Effector memory CD8-positive, alpha-beta T cell (primary cell): Measurements from ENCODE around the gene BACH1.
"Not testable (repeated sequence)": the region's sequence is repeated elsewhere in the genome, so short reads cannot be mapped to it uniquely, and the experiment has no call there.

Experiments
- ATAC-seq: fragments of 150-1000 bp; cut with Tn5 transposase; replicated peaks from 2 replicates; pipeline ENCODE4 v1.10.0; 2021; ENCODE audit warnings: mild to moderate bottlenecking, moderate library complexity
- DNase-seq, 3 experiments: peaks; one replicate each; pipeline ENCODE4 v3.0.0; 2021
- H3K27ac Mint-ChIP-seq, 2 donors: one replicate each; pipeline ENCODE4 v1.8.0; 2022; ENCODE audit warnings: mild to moderate bottlenecking in 2 of 2, mixed read lengths in 2 of 2, moderate library complexity in 2 of 2
- H3K27me3 Mint-ChIP-seq, 2 donors: one replicate each; pipeline ENCODE4 v1.8.0; 2022; ENCODE audit warnings: mixed read lengths in 2 of 2
- H3K36me3 Mint-ChIP-seq: one replicate; pipeline ENCODE4 v1.8.0; 2022; ENCODE audit warnings: mild to moderate bottlenecking, moderate library complexity, mixed read lengths; ENCODE audit not compliant: insufficient read depth
- H3K4me1 Mint-ChIP-seq, 2 donors: one replicate each; pipeline ENCODE4 v1.8.0; 2022; ENCODE audit warnings: low read depth in 2 of 2, mixed read lengths in 2 of 2
- H3K4me3 Mint-ChIP-seq, 2 donors: one replicate each; pipeline ENCODE4 v1.8.0; 2022; ENCODE audit warnings: mild to moderate bottlenecking in 2 of 2, mixed read lengths in 2 of 2, moderate library complexity in 2 of 2
- H3K9me3 Mint-ChIP-seq, 2 donors: one replicate each; pipeline ENCODE4 v1.8.0; 2022; ENCODE audit warnings: mixed read lengths in 2 of 2

BACH1 gene

DNA sequence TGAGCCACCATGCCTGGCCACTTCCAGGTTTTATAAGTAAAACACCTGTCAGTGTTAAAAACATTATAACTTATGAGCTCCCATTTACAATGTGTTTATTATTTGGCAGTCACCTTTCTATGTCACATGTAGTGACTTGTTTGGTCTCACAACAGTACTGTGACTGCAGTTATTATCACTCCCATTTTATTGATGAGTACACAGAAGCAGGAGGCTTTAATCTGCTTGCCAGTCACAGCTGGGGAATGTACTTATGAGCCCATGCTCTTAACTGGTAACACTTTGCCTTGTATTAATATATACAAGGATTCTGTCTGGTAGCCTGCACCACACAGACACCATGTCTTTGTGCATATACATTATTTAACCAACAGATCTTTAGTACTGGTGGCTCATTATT, 31.1 kb upstream of the BACH1 start:
- H3K36me3 Mint-ChIP-seq: no peaks in the 10 kb centered on the region
- no peak for ATAC-seq
- H3K27ac Mint-ChIP-seq: no peak overlapping the region
- no peaks in the 10 kb centered on the region for H3K4me1 Mint-ChIP-seq
- H3K9me3 Mint-ChIP-seq: no peaks in the 10 kb centered on the region
- peaks cover 3 to 20% of the 10 kb centered on the region in 2 donors for H3K27me3 Mint-ChIP-seq
- DNase-seq: no peak
- no peak overlapping the region for H3K4me3 Mint-ChIP-seq

DNA sequence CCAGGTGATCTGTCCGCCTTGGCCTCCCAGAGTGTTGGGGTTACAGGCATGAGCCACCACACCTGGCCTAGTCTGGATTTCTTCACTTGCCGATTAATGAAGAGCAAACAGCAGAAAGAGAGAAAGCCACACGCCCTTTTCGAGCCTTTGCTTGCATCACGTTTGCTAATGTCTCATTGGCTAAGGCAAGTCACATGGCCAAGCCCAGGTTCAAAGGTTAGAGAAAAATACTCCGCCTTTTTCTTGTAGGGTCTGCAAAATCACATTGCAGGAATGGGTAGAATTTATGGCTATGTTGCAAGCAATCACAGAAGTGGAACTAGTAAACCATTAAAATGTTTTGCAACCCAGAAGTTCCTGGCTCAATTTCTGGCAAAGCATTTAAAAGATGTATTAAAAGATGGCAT, 26.8 kb upstream of the BACH1 start:
- no peak overlapping the region for H3K4me3 Mint-ChIP-seq
- H3K9me3 Mint-ChIP-seq: no peaks in the 10 kb centered on the region
- peaks cover 6 to 25% of the 10 kb centered on the region in 2 donors for H3K27me3 Mint-ChIP-seq
- H3K36me3 Mint-ChIP-seq: no peaks in the 10 kb centered on the region
- ATAC-seq (no peak), DNase-seq (no peak)
- H3K4me1 Mint-ChIP-seq: no peaks in the 10 kb centered on the region
- no peak overlapping the region for H3K27ac Mint-ChIP-seq

DNA sequence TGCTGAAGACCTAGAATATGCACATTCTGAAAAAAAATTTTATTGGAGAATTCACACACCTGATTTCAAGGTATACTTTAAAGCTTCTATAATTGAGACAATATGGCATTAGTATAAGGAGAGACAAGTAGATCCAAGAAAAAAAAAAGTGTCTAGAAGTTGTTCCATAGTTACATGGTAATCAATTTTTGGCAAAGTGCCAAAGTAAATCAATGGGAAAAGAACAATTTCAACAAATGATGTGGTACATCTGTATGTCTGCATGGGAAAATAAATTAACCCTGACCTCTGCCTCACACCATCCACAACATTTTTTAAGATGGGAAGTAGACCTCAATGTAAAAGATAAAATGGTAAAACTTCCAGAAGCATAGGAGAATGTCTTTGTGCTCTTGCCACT, 21.3 kb upstream of the BACH1 start:
- Mint-ChIP-seq H3K4me3 (no peak overlapping the region), H3K27me3 (peaks cover 24 to 25% of the 10 kb centered on the region in 2 donors), H3K36me3 (no peaks in the 10 kb centered on the region), H3K4me1 (no peaks in the 10 kb centered on the region), H3K9me3 (no peaks in the 10 kb centered on the region), H3K27ac (no peak overlapping the region)
- DNase-seq (no peak), ATAC-seq (no peak)

DNA sequence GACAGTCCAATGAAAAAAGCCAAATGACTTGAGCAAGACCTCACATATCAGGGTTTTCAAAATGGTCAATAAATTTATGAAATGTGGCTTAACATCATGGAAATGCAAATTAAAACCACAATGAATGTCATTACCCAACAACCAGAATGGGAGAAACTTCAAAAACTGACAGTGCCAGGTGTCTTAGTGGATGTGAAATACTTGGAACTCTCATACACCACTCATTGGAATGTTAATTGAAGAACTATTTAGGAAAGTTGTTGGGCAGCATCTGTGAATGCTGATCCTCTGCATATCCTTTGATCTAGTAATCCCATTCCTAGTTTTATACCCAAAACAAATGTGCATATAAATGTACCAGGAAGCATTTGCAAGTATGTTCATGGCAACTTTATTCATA, 19.2 kb upstream of the BACH1 start:
- peaks cover 24 to 25% of the 10 kb centered on the region in 2 donors for H3K27me3 Mint-ChIP-seq
- H3K4me3 Mint-ChIP-seq: no peak overlapping the region
- no peaks in the 10 kb centered on the region for H3K36me3 Mint-ChIP-seq
- no peaks in the 10 kb centered on the region for H3K9me3 Mint-ChIP-seq
- ATAC-seq (no peak), DNase-seq (no peak)
- no peak overlapping the region for H3K27ac Mint-ChIP-seq
- no peaks in the 10 kb centered on the region for H3K4me1 Mint-ChIP-seq

DNA sequence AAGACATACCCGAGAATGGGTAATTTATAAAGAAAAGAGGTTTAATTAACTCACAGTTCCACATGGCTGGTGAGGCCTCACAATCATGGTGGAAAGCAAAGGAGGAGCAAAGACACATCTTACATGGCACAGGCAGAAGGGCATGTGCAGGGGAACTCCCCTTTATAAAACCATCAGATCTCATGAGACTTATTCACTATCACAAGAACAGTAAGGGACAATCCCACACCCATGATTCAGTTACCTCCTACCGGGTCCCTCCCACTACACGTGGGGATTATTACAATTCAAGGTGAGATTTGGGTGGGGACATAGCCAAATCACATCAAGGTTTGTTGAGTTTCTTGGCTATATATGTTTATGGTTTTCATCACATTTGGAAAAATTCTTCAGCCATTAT, 16.9 kb upstream of the BACH1 start:
- not testable (repeated sequence) for H3K4me3 Mint-ChIP-seq, H3K4me1 Mint-ChIP-seq, H3K36me3 Mint-ChIP-seq, ATAC-seq, H3K27ac Mint-ChIP-seq, H3K9me3 Mint-ChIP-seq, DNase-seq
- H3K27me3 Mint-ChIP-seq: peaks cover 19 to 31% of the 10 kb centered on the region in 2 donors

DNA sequence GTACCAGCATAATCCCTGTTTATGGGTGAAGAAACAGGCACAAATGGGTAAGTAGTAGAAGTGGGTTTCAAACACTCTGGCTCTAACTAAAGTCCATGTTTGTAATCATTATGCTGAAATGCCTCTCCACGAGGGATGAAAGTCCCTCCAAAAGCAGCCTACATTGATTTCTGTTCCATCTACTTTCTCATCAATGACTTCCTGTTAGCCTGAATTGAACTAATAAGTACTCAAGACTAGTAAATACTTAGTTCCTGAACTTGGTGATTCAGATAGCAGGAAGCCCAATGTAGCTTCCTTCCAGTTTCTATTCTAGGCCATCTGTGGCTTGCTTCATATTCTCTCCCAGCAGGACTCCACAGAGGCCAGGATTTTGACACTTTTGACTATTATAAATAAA, 11.3 kb upstream of the BACH1 start:
- Mint-ChIP-seq H3K27ac (peak overlapping the region in 1 of 2 donors; percentile 42), H3K36me3 (peaks cover 3% of the 10 kb centered on the region), H3K27me3 (peaks cover 13 to 21% of the 10 kb centered on the region in 2 donors), H3K9me3 (no peaks in the 10 kb centered on the region), H3K4me1 (no peaks in the 10 kb centered on the region), H3K4me3 (no peak overlapping the region)
- no peak for ATAC-seq
- DNase-seq: no peak

DNA sequence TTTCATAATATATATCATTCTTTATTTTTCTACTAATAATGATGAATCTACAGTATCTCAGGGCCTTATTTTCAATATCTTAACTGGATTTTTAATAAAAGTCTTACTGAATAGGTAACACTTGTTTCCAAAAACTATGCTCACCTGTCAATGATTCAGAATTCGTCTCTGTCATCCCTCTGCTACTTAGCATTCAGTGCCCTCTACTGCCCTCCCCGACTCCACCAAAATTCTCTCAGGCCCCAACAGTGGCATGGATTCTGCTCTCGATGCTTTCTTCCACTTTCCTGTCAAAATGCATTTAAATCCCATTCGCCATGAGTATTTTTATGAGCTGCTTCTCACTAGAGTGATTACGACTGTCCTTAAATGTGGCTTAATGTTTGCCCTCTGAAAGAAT, 10.5 kb upstream of the BACH1 start:
- ATAC-seq (no peak), DNase-seq (no peak)
- Mint-ChIP-seq H3K4me3 (no peak overlapping the region), H3K36me3 (peaks cover 3% of the 10 kb centered on the region), H3K9me3 (no peaks in the 10 kb centered on the region), H3K4me1 (no peaks in the 10 kb centered on the region), H3K27ac (no peak overlapping the region), H3K27me3 (peaks cover 13 to 24% of the 10 kb centered on the region in 2 donors)

DNA sequence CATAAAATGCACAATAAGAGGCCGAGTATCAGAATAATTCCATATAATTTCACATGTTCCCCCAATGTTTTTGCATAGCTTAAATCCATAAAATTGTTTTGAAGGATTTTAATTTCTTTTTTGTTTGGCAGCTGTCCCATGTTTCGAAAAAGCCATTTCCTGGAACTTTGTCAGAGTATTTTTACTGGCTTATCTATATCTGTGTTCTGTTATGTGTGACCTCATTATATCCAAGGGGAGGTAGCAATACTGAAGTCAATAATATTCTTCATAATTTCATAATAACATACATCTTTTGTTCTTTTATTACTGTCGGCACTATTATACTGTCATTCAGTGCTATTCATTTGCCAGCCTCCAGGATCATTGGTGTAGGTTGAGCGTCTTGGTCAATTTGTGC, 9.4 kb upstream of the BACH1 start:
- no peak for ATAC-seq
- H3K4me3 Mint-ChIP-seq: no peak overlapping the region
- no peaks in the 10 kb centered on the region for H3K4me1 Mint-ChIP-seq
- H3K9me3 Mint-ChIP-seq: no peaks in the 10 kb centered on the region
- no peak overlapping the region for H3K27ac Mint-ChIP-seq
- peaks cover 13 to 24% of the 10 kb centered on the region in 2 donors for H3K27me3 Mint-ChIP-seq
- DNase-seq: no peak
- H3K36me3 Mint-ChIP-seq: peaks cover 3% of the 10 kb centered on the region

DNA sequence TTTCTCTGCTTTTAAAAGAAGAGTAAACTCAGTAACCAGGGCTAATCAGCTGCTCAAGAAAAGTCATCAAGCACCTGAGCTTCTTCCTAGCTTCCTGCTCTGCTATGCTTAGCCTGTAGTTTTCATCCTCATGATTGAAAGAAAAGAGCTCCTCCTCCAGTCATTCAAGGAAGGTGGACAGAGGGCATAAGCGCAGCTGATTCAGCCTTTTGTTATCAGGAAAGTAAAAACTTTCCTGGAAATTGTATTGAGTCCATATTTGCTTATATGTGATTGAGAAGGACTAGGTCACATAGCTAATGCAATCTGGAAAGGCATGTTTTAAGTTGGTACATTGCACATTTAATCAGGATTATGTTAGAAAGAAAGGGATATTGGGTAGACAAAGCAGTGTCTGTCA, 8.5 kb upstream of the BACH1 start:
- peaks cover 3% of the 10 kb centered on the region for H3K36me3 Mint-ChIP-seq
- H3K4me1 Mint-ChIP-seq: peaks cover 0 to under 1% of the 10 kb centered on the region in 2 donors
- ATAC-seq (no peak), DNase-seq (no peak)
- H3K9me3 Mint-ChIP-seq: no peaks in the 10 kb centered on the region
- peaks cover 9 to 24% of the 10 kb centered on the region in 2 donors for H3K27me3 Mint-ChIP-seq
- H3K27ac Mint-ChIP-seq: no peak overlapping the region
- H3K4me3 Mint-ChIP-seq: no peak overlapping the region

DNA sequence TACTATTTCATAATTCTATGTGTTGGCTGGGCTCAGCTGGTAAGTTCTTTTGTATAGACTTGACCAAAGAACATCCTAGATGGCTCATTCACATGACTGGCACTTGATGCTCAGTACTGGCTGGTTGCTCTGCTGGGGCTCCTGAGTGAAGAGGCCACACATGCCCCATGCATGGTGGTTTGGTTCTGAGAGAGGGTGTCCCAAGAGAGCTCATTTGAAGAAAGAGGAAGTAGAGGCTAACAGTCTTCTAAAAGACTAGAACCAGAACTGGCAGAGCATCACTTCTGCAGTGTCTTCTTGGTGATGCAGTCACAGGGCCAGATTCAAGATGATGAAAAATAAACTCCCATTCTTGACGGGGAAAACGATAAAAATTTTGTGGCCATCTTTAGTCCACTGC, 5.2 kb upstream of the BACH1 start:
- H3K27ac Mint-ChIP-seq: no peak overlapping the region
- peaks cover 0 to 14% of the 10 kb centered on the region in 2 donors for H3K4me1 Mint-ChIP-seq
- peaks cover 3% of the 10 kb centered on the region for H3K36me3 Mint-ChIP-seq
- ATAC-seq (peak; percentile 44), DNase-seq (no peak)
- H3K9me3 Mint-ChIP-seq: no peaks in the 10 kb centered on the region
- H3K4me3 Mint-ChIP-seq: no peak overlapping the region
- H3K27me3 Mint-ChIP-seq: peaks cover 0 to 14% of the 10 kb centered on the region in 2 donors

DNA sequence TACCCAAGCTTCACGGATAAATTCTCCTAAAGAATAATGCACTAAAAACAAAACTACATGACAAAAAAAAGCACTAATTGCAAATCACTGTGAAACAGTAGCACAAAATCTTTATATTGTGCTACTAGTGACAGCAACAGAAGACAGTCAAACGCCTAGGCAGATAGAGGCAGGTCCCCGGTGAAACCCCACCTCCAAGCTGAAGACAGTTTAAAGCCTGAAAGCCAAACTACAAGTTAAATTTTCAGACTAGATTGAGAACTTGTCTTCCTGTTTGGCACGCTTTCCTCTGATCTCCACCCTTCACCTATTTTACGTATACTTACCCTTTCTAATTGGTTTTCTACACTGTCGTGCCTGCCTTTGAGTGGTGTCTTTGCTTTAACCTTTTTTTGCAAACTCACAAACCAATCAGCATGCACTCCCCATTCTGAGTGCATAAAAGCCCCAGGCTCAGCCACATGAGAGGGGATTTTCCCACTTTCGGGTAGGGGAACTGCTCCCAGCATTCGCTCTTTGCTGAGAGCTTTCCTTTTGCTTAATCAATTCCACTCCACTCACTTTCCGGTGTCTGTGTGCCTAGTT, 3.6 kb upstream of the BACH1 start:
- Mint-ChIP-seq H3K4me3 (no peak overlapping the region), H3K9me3 (no peaks in the 10 kb centered on the region), H3K27ac (peak overlapping the region in 1 of 2 donors; percentile 20), H3K27me3 (peaks cover 0 to 14% of the 10 kb centered on the region in 2 donors), H3K4me1 (peaks cover 10 to 24% of the 10 kb centered on the region in 2 donors), H3K36me3 (peaks cover 14% of the 10 kb centered on the region)
- no peak for DNase-seq
- ATAC-seq: no peak

DNA sequence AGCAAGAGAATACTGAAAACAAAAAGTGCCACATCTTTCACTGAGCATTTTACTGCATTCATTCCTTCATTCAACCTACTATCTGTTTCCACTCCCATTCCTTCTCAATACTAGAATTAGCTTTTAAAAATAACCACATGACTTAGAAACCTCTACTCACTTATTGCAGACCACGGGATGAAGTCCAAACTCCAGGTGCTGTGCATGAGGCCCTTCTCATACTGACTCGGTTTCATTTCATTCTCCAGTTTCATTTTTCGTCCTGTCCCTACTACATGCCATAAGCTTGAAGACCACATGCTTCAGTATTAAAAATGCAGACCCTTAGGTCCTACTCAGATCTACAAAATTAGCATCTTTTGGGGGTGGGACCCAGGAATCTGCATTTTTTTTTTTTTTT, 2.3 kb upstream of the BACH1 start:
- Mint-ChIP-seq H3K27ac (no peak overlapping the region), H3K27me3 (peaks cover 0 to 12% of the 10 kb centered on the region in 2 donors), H3K36me3 (peaks cover 18% of the 10 kb centered on the region), H3K9me3 (no peaks in the 10 kb centered on the region), H3K4me1 (peaks cover 16 to 29% of the 10 kb centered on the region in 2 donors), H3K4me3 (no peak overlapping the region)
- DNase-seq (no peak), ATAC-seq (no peak)

DNA sequence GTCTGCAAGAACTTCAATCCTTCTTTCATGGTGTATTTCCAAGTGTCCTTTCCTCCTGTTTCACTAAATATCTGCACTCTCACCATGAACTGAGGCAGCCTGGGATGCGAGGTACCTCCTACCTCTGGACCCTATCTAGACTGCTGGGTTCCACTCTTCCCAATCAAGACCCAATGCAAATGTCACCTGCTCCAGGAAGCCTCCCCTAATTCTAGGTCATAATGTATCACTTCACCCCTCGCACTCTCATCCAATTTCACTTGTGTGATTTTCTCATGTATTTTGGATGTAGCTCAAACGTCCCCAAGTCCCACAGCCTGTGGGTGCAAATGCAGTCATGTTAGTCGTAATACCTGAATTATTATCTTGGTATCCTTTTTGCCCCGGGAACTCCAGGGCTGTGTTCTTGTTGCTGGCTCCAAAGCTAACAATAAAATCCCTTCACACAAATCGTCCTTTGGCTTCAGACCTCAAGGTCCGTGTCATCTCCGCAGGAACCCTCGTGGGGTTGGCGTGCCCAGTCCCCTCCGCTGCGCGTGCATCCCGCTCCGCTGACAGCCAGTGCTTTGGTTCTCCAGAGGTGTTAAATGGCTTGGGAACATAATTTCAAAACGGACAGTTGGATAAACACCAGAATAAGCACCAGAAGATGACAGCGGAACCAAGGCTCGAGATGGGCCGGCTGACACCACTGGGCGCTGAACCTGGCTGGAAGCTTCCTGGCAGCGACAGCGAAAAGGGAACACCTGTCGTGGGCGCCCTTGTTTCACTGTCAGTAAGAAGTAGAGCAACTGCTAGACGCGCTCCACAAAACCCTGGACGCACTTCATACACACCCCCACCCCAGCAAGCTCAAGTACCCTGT, 1.0 kb upstream of the BACH1 start:
- peaks cover 20 to 41% of the 10 kb centered on the region in 2 donors for H3K4me1 Mint-ChIP-seq
- H3K4me3 Mint-ChIP-seq: peak overlapping the region; percentile 64 to 89
- no peak for ATAC-seq
- no peaks in the 10 kb centered on the region for H3K9me3 Mint-ChIP-seq
- H3K36me3 Mint-ChIP-seq: peaks cover 15% of the 10 kb centered on the region
- H3K27ac Mint-ChIP-seq: peak overlapping the region; percentile 51 to 68
- H3K27me3 Mint-ChIP-seq: no peaks in the 10 kb centered on the region
- no peak for DNase-seq
